Cardiac muscle cell (in vitro differentiated cells and primary cell): Measurements from ENCODE around the gene MPHOSPH9. TPM values are rescaled to one million over a fixed set of nuclear protein-coding genes. Genes with fewer than 3 reads are reported as not detected.
A peak's percentile ranks its signal among the peaks of the same experiment; 100 is the strongest.
"Not testable (repeated sequence)": the region's sequence is repeated elsewhere in the genome, so short reads cannot be mapped to it uniquely, and the experiment has no call there.

Experiments used
- DNase-seq, 2 donors: peaks; one replicate each; pipeline versions ENCODE4 v3.0.0 to v3.0.0-alpha.2; 2010 to 2017; ENCODE audit warnings: low read depth in 1 of 2, low spot score in 1 of 2
- H3K27ac ChIP-seq: fragments of 200-600 bp; sonication (generic); 2 replicates; pipeline ENCODE4 v1.5.1; 2016
- H3K27me3 ChIP-seq: fragments of 200-600 bp; sonication (generic); 2 replicates; pipeline ENCODE4 v1.6.0; 2016; ENCODE audit warnings: control low read depth
- H3K36me3 ChIP-seq: fragments of 200-600 bp; sonication (generic); 2 replicates; pipeline ENCODE4 v1.5.1; 2016; ENCODE audit warnings: control low read depth
- H3K4me1 ChIP-seq: fragments of 200-600 bp; sonication (generic); 2 replicates; pipeline ENCODE4 v1.8.1; 2017; ENCODE audit warnings: low read depth, mild to moderate bottlenecking, mixed run types
- H3K4me3 ChIP-seq: fragments of 200-600 bp; sonication (generic); 2 replicates; pipeline ENCODE4 v1.5.1; 2016; ENCODE audit warnings: mild to moderate bottlenecking
- H3K9me3 ChIP-seq: fragments of 200-600 bp; sonication (generic); 2 replicates; pipeline ENCODE4 v1.5.1; 2017; ENCODE audit warnings: low read depth, mild to moderate bottlenecking, control low read depth
- polyA plus RNA-seq: library from polyadenylated mRNA; unstranded; fragments of >200 nt; fragmentation: Nextera tagmentation; extraction: Ambion mirVana; gene quantifications from 2 replicates; pipeline ENCODE4 v1.2.1, GENCODE V29; 2016
- total RNA-seq: library from RNA; depleted of rRNA; stranded (reverse); fragments of >200 nt; gene quantifications from 2 replicates; pipeline ENCODE4 v1.2.3, GENCODE V29; 2016
- TF ChIP-seq, protein P1 (sequence below): IDR thresholded peaks from 2 replicates; pipeline ENCODE4 v1.5.1; 2012; ENCODE audit warnings: low read depth, mild to moderate bottlenecking, low read length

Gene MPHOSPH9
- total and polyA plus RNA-seq, 2 experiments from 2014 or later = 18.1 to 90.9 TPM

DNA sequence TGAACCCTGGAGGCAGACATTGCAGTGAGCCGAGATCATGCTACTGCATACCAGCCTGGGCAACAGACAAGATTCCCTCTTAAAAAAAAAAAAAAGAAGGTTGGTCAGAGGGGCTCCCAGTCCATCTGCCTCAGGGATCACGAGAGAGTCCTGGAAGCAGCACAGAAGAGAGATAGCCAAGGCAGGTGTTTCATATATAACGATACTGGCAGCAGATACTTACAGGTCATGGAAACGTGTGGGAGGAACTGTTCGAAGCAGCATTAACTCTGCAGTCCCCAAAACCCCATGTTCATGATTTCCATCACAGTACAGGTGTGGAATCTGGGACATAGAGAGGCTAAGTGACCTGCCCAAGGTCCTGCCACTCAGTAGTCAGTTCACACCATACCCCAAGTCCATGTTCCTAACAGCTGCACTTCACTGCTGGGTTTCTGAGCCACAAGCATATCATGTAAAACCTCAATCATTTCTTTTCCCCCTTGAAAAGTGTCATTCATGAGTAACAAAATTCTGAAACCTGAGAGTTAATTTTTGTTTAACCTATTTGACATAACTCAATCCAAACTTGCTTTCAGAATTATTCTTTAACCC, 22.0 kb upstream of the MPHOSPH9 start:
- TF ChIP-seq, protein P1, sequence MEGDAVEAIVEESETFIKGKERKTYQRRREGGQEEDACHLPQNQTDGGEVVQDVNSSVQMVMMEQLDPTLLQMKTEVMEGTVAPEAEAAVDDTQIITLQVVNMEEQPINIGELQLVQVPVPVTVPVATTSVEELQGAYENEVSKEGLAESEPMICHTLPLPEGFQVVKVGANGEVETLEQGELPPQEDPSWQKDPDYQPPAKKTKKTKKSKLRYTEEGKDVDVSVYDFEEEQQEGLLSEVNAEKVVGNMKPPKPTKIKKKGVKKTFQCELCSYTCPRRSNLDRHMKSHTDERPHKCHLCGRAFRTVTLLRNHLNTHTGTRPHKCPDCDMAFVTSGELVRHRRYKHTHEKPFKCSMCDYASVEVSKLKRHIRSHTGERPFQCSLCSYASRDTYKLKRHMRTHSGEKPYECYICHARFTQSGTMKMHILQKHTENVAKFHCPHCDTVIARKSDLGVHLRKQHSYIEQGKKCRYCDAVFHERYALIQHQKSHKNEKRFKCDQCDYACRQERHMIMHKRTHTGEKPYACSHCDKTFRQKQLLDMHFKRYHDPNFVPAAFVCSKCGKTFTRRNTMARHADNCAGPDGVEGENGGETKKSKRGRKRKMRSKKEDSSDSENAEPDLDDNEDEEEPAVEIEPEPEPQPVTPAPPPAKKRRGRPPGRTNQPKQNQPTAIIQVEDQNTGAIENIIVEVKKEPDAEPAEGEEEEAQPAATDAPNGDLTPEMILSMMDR = no peak
- Histone ChIP-seq H3K4me3 (no peak overlapping the region), H3K4me1 (no peaks in the 10 kb centered on the region), H3K27ac (no peak overlapping the region), H3K9me3 (no peaks in the 10 kb centered on the region), H3K36me3 (peaks cover 36% of the 10 kb centered on the region), H3K27me3 (no peaks in the 10 kb centered on the region)
- DNase-seq = no peak

DNA sequence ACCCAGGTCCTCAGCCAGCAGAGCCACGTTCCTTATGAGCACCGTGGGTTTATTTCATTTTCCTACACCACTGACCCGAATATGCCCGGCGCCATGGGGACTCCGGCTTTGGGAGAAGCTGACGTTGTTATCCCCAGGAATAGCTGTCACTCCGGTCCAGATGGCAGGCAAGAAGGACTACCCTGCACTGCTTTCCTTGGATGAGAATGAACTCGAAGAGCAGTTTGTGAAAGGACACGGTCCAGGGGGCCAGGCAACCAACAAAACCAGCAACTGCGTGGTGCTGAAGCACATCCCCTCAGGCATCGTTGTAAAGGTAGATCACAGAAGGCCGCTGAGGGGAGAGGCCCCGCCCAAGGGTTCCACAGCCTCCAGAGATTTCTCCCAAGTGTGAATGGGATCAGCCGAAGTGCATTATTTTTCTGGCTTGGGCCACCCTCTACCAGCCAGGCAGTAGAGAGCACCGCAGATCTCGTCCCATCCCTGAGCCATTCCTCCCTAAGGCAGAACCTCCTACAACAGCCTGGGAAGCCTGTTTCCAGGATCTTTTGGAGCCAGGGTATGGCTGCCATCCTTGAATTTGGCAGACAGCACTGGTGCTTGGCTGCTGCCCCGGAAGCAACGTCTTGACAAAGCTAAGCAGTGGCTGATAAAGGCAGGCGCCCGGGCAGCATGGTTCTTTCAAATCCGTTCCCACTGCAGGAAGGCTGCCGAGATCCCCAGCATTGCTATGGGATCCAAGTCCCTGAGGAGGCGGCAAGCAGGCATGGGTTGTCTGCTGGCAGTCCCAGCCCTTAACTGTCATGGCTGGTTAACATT, 20.9 kb upstream of the MPHOSPH9 start:
- TF ChIP-seq, protein P1 = no peak
- Histone ChIP-seq H3K4me3 (no peak overlapping the region), H3K36me3 (peaks cover 28% of the 10 kb centered on the region), H3K27ac (no peak overlapping the region), H3K4me1 (no peaks in the 10 kb centered on the region), H3K27me3 (no peaks in the 10 kb centered on the region), H3K9me3 (no peaks in the 10 kb centered on the region)
- no peak for DNase-seq

DNA sequence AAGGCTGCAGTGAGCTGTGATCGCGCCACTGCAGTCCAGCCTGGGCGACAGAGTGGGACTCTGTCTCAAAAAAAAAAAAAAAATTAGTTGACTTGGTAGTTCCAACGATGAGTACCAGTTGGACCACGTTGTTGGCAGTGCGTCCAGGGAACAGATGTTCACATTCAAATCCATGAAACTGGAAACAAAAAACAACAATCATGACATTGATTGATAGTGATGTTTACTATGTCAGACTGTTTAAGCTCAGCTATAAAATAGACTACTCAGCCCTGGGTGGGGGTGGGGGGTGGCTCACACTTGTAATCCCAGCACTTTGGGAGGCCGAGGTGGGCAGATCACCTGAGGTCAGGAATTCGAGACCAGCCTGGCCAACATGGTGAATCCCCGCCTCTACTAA, 19.4 kb upstream of the MPHOSPH9 start:
- H3K4me3 ChIP-seq, H3K27ac ChIP-seq, DNase-seq, H3K9me3 ChIP-seq, H3K27me3 ChIP-seq, H3K4me1 ChIP-seq: not testable (repeated sequence)
- H3K36me3 ChIP-seq = peaks cover 25% of the 10 kb centered on the region

DNA sequence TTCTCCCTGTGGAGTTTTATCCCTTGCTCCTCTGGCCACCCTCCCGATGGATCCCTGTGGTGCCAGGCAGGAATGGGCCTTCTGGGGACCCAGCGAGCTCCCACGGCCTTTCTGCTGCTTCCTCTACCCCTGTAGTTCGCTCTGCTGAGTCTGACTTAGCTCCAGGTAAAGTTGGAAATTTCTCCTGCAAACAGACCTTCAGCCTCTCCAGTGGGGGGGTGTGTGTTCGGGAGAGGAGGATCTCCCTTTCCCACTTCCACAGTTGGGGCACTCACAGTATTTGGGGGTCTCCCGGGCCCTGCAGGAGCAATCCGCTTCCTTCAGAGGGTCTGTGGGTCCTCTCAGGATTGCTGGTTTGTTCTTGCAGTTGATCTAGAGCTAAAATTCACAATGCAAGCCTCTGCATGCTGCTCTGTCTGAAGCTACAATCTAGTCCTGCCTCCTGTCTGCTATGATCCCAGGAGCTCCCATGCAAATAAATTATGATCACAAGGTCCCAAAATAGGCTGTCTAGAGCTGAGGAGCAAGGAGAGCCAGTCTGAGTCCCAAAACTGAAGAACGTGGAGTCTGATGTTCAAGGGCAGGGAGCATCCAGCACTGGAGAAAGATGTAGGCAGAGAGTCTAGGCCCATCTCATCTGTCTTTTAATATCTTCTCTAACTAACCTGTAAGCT, 18.6 kb upstream of the MPHOSPH9 start:
- no peaks in the 10 kb centered on the region for H3K27me3 ChIP-seq
- TF ChIP-seq, protein P1 = no peak
- no peak for DNase-seq
- no peak overlapping the region for H3K4me3 ChIP-seq
- peak overlapping the region; percentile 74 for H3K27ac ChIP-seq
- H3K36me3 ChIP-seq = peaks cover 24% of the 10 kb centered on the region
- H3K4me1 ChIP-seq = no peaks in the 10 kb centered on the region
- no peaks in the 10 kb centered on the region for H3K9me3 ChIP-seq

DNA sequence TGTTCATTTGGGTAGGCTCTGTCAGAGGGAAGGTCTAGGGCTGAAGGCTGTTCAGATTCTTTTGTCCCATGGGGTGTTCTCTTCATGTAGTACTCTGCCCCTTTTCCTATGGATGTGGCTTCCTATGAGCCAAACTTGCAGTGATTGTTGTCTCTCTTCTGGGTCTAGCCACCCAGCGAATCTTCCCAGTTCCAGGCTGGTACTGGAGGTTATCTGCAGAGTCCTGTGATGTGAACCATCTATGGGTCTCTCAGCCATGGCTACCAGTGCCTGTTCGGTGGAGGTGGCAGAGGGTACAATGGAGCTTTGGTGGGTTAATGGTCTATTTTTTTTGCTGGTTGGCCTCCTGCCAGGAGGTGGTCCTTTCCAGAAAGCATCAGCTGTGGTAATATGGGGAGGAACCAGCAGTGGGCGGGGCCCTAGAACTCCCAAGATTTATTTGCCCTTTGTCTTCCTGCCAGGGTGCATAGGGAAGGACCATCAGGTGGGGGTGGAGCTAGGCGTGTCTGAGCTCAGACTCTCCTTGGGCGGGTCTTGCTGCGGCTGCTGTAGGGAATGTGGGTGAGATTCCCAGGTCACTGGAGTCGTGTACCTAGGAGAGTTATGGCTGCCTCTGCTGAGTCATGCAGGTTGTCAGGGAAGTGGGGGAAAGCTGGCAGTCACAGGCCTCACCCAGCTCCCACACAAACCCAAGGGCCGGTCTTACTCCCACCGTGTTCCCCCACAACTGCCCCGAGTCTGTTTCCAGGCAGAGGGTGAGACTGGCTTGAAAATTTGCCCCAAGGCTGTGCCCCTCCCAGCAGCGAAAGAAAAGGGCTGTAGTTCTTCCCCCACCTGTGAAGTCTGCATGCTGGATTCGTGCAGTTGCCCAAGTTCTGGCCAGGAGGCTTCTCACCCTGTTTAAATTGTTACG, 17.8 kb upstream of the MPHOSPH9 start:
- H3K9me3 ChIP-seq = no peaks in the 10 kb centered on the region
- no peak overlapping the region for H3K4me3 ChIP-seq
- H3K27ac ChIP-seq = peak overlapping the region; percentile 74
- H3K36me3 ChIP-seq = peaks cover 16% of the 10 kb centered on the region
- no peaks in the 10 kb centered on the region for H3K27me3 ChIP-seq
- no peaks in the 10 kb centered on the region for H3K4me1 ChIP-seq
- TF ChIP-seq, protein P1 = no peak
- DNase-seq = no peak

DNA sequence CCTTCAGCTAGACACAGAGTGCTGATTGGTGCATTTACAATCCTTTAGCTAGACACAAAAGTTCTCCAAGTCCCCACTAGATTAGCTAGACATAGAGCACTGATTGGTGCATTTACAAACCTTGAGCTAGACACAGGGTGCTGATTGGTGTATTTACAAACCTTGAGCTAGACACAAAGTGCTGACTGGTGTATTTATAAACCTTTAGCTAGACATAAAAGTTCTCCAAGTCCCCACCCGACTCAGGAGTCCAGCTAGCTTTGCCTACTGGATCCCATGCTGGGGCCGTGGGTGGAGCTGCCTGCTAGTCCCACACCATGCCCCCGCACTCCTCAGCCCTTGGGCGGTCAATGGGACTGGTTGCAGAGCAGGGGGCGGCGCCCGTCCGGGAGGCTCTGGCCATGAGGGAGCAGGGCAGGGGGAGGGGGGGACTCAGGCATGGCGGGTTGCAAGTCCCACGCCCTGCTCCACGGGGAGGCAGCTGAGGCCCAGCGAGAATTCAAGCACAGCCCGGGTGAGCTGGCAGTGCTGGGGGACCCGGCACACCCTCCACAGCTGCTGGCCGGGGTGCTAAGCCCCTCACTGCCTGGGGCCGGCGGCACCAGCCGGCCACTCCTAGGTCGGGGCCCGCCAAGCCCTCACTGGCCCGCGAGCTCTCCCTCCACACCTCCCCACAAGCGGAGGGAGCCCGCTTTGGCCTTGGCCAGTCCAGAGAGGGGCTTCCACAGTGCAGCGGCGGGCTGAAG, 16.2 kb upstream of the MPHOSPH9 start:
- H3K27ac ChIP-seq, H3K36me3 ChIP-seq, DNase-seq, H3K27me3 ChIP-seq, H3K4me1 ChIP-seq, H3K4me3 ChIP-seq, H3K9me3 ChIP-seq: not testable (repeated sequence)

GRCh38 chr12:123248129-123248528, 15.2 kb upstream of the MPHOSPH9 start:
- DNase-seq, H3K4me1 ChIP-seq, H3K4me3 ChIP-seq, H3K36me3 ChIP-seq, H3K9me3 ChIP-seq, H3K27ac ChIP-seq, H3K27me3 ChIP-seq: not testable (repeated sequence)
